HG03432 (cell line): ENCODE results near the gene SLAMF9.

Experiments used
- ATAC-seq: cut with Tn5 transposase; IDR thresholded peaks from one replicate; pipeline ENCODE4 v1.9.1; 2021; ENCODE audit warnings: mild to moderate bottlenecking, moderate library complexity; ENCODE audit not compliant: unreplicated experiment

Gene SLAMF9

GRCh38 chr1:159953536-159954515 lies at the start of gene SLAMF9:
TSS of gene SLAMF9 (minus strand) at chr1:159954237. CDS start at chr1:159954137, 100 bp downstream.
- no peak for ATAC-seq

GRCh38 chr1:160001440-160001839 lies 47.4 kb upstream of the SLAMF9 start:
- ATAC-seq, result no peak

GRCh38 chr1:159999204-159999603 lies 45.2 kb upstream of the SLAMF9 start:
- no peak for ATAC-seq

DNA sequence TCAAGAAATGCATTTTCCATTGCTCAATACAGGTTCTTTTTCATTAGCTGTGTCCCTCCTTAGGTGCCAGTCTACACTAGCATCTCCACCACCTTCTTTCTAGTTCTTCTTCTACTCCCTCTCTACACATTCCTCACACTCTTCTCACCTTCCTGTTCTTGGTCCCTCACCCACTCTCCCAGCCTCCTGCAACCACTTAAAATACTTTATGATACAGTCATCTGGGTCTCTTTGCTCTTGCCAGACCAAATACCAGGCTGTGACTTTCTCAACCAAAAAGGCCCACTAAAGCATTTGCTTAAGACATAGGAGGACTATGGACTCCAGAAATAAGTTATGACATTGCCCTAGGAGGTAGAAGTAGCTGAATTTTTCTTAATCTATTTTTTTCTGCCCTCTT lies 42.6 kb upstream of the SLAMF9 start:
- no peak for ATAC-seq

GRCh38 chr1:159994896-159995295 lies 40.9 kb upstream of the SLAMF9 start:
- no peak for ATAC-seq

DNA sequence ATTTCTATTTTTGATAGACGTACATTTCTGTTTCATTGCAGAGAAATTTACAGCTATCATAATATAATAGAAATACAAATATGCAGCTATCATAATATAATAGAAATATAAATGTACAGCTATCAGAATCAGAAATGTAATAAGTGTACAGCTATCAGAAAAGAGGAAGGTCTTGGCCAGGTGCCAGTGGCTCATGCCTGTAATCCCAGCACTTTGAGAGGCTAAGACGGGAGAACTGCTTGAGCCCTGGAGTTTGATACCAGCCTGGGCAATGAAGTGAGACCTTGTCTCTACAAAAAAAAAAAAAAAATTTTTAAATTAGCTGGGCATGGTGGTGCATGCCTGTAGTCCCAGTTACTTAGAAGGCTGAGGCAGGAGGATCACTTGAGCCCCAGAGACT lies 39.9 kb upstream of the SLAMF9 start:
- ATAC-seq, result no peak

DNA sequence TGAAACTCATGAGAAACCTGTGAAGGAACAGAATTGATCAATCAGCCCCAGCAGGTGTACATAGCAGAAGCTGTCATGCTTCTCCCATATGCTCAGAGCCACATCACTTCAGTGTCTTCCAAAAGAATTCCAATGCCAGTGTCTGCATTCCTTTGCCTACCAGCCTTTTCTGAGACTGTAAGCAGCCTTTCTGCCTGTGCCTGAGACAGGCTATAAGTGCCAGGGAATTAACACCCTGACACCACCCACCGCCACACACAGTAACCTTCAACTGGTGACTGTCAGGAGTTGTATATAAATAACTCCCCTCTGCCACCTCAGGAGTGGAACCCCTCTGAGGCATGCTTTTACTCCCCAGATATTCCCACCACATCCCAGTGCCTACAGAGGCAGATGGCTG lies 38.1 kb upstream of the SLAMF9 start:
- no peak for ATAC-seq

GRCh38 chr1:159991513-159991912 lies 37.5 kb upstream of the SLAMF9 start:
- ATAC-seq, result no peak

- no peak for ATAC-seq
Measured at GRCh38 chr1:159990005-159990404, 36.0 kb upstream of the SLAMF9 start.

DNA sequence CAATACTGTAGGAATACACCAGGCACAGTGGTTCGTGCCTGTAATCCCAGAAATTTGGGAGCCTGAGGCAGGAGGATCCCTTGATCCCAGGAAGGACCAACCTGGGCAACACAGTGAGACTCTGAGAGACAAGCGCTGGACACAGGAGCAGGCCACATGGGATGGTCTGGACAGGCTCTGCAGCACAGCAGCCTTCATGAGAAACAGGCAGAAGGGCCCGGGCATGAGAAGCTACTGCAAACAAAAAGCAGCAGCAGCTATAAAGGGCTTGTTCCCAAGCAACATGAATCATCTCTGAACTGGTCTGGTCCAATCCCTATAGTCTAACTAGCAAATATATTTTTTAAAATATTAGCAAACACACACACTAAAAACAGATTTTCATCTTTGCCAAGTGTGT lies 35.5 kb upstream of the SLAMF9 start:
- ATAC-seq, result no peak

- ATAC-seq, result no peak
Measured at GRCh38 chr1:159988006-159988405, 34.0 kb upstream of the SLAMF9 start.

DNA sequence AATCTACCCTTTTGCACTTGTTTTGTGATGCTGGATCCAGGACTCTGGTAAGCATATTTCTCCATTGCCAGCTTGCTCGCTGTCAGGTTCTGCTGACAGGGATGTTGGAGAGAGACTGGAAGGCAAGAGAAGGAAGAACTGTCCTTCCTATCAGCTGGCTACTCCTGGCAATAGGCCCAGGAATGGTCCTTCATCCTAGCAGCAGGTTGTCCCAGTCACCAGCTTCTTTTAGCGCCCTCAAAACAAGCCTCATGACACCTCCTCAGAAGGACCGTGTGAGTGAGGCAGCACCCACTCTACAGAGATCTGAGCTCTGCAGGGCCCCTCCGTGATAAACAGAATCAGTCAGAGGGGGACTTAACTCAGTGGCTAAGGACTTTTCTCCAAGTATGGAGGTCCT lies 33.1 kb upstream of the SLAMF9 start:
- no peak for ATAC-seq

- no peak for ATAC-seq
Measured at GRCh38 chr1:159986531-159986930, 32.5 kb upstream of the SLAMF9 start.

DNA sequence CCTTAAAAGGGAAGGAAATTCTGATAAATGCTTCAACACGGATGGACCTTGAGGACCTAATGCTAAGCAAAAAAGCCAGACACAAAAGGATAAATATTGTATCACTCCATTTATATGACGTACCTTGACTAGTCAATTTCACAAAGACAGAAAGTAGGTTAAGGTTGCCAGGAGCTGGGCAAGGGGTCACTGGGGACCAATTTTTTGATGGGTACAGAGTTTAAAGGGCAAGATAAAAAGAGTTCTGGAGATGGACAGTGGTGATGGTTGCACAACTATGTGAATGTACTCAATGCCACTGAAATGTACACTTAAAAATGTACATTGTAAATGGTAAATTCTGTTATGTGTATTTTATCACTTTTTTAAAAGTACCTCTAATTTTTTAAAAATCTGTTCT lies 32.1 kb upstream of the SLAMF9 start:
- ATAC-seq, result no peak

- ATAC-seq, result no peak
Measured at GRCh38 chr1:159985473-159985872, 31.4 kb upstream of the SLAMF9 start.

- no peak for ATAC-seq
Measured at GRCh38 chr1:159983681-159984080, 29.6 kb upstream of the SLAMF9 start.

DNA sequence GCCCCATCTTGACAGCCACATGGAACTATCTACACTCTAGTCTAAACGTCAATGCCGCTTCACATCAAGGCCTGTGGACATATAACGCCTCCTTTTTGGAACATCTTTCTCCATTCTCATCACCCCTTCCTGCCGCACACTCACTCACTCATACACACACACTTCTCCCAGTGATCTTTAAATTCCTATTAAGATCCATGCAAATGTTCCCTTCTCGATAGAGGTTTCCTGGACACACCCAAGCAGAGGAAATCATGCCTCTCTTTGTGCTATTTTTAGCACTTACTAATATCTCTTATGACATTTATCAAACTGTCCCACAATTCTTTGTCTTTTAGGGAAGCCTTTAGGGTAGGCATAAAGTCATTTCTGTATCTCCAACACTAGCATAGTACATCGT lies 28.2 kb upstream of the SLAMF9 start:
- no peak for ATAC-seq

- ATAC-seq, result no peak
Measured at GRCh38 chr1:159981351-159982055, 27.5 kb upstream of the SLAMF9 start.

GRCh38 chr1:159980786-159981185 lies 26.7 kb upstream of the SLAMF9 start:
- ATAC-seq, result no peak

DNA sequence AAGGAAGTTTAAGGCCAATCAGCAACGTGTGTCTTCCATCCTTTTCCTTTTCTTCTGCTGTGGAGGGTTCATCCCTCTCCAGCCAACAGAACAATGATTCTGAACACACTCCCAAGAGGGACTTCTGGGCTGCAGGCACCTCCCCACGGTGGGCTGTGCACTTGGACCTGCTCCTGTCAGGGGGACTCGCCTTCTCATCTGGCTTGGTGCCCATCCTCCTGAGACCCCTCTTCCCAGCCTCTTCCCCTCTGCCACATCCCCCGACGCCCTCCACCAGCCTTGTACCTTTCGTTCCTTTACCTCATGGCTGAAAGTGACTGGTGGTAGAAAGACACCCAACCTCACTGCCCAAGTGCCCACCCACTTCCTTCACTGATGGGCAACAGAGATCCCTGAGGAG lies 26.0 kb upstream of the SLAMF9 start:
- no peak for ATAC-seq

DNA sequence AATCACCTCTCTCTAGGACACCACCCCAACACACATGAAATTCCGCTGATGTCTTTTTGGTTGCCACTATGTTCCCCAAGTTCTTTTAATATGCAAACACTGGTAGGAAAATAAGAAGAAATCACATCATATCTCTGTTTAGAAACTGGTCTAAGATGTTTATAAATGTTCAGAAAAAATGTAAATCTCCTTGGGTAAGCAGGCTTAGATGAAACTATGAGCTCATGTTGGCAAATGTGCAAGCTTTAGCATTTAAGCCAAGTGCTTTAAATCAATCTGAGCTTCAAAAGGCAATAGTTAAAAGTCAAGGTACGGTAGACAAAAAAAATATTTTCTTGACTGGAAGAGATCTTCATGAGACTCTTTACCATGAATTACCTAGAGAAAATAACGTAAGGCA lies 25.2 kb upstream of the SLAMF9 start:
- ATAC-seq, result no peak

GRCh38 chr1:159978107-159978398 lies 24.0 kb upstream of the SLAMF9 start:
- no peak for ATAC-seq
